HepG2 (cell line): ENCODE results near the gene SYS1. TPM values are rescaled to one million over a fixed set of nuclear protein-coding genes. Genes with fewer than 3 reads are reported as not detected.
A peak's percentile ranks its signal among the peaks of the same experiment; 100 is the strongest.

Experiments used
- HCFC1 ChIP-seq: fragments of 150-350 bp; IDR thresholded peaks from 2 replicates; pipeline ENCODE4 v1.6.1; 2014; ENCODE audit warnings: low read depth, low read length
- MBNL3 ChIP-seq: fragments of 250-450 bp; sonication (Bioruptor Pico); conservative IDR thresholded peaks from 2 replicates; pipeline ENCODE4 v1.8.0; 2022; ENCODE audit warnings: mild to moderate bottlenecking, inconsistent platforms
- SNAPC2 ChIP-seq: sonication (generic); formaldehyde crosslinking; IDR thresholded peaks from 2 replicates; pipeline ENCODE4 v1.8.1; 2022; ENCODE audit warnings: mild to moderate bottlenecking, missing genetic modification reagents
- SNRNP70 ChIP-seq: fragments of 200-400 bp; formaldehyde crosslinking; IDR thresholded peaks from 2 replicates; pipeline ENCODE4 v1.6.1; 2017; ENCODE audit warnings: mild to moderate bottlenecking, low read depth, low read length, moderate library complexity
- SP1 ChIP-seq, 2 experiments: fragments of 450-650 bp in 1 of 2; sonication (generic) in 1 of 2; formaldehyde crosslinking in 1 of 2; IDR thresholded peaks; 2 replicates each; pipeline versions ENCODE4 v1.4.0 to v1.6.1; 2016 to 2020; ENCODE audit warnings: missing genetic modification reagents in 1 of 2
- SP2 ChIP-seq: sonication (generic); formaldehyde crosslinking; IDR thresholded peaks from 2 replicates; pipeline ENCODE4 v1.5.1; 2020; ENCODE audit warnings: mild to moderate bottlenecking, missing genetic modification reagents
- ZFYVE20 ChIP-seq: sonication (generic); formaldehyde crosslinking; IDR thresholded peaks from 2 replicates; pipeline ENCODE4 v1.8.0; 2023; ENCODE audit warnings: low read depth, mild to moderate bottlenecking, moderate library complexity, missing genetic modification reagents, borderline replicate concordance
- ZNF317 ChIP-seq: sonication (generic); formaldehyde crosslinking; IDR thresholded peaks from 2 replicates; pipeline ENCODE4 v1.5.0; 2020; ENCODE audit warnings: mild to moderate bottlenecking, missing genetic modification reagents
- ZNF616 ChIP-seq: sonication (generic); formaldehyde crosslinking; IDR thresholded peaks from 2 replicates; pipeline ENCODE4 v1.5.0; 2020; ENCODE audit warnings: low read depth, mild to moderate bottlenecking, missing genetic modification reagents
- ZNF749 ChIP-seq: sonication (generic); formaldehyde crosslinking; IDR thresholded peaks from 2 replicates; pipeline ENCODE4 v1.8.0; 2022; ENCODE audit warnings: mild to moderate bottlenecking, missing genetic modification reagents, moderate library complexity, borderline replicate concordance
- polyA plus RNA-seq, 8 experiments: library from polyadenylated mRNA; depleted of rRNA in 3 of 8; stranded (reverse) in 7 of 8; unstranded in 1 of 8; fragments of >200 nt; fragmentation: Illumina TruSeq in 4 of 8; extraction: Trizol in 4 of 8; gene quantifications; 2 replicates each; pipeline versions ENCODE4 v1.2.1 to v1.2.3, GENCODE V29; 2011 to 2016; ENCODE audit warnings: low read depth in 4 of 8, missing spikeins in 1 of 8, mixed read lengths in 1 of 8; ENCODE audit not compliant: insufficient read depth in 1 of 8
- total RNA-seq, 5 experiments: library from RNA; depleted of rRNA; stranded (reverse); fragments of >200 nt; fragmentation: Illumina TruSeq; extraction: Trizol; gene quantifications; 2 replicates each; pipeline ENCODE4 v1.2.3, GENCODE V29; 2016; ENCODE audit warnings: low read depth in 1 of 5
- TF ChIP-seq, protein P1 (sequence below): sonication (generic); formaldehyde crosslinking; IDR thresholded peaks from 2 replicates; pipeline ENCODE4 v1.4.0; 2020; ENCODE audit warnings: missing genetic modification reagents, borderline replicate concordance
- TF ChIP-seq, protein P2 (sequence below): IDR thresholded peaks from 2 replicates; pipeline ENCODE4 v1.4.0; 2020; ENCODE audit warnings: mild to moderate bottlenecking, missing genetic modification reagents
- TF ChIP-seq, protein P3 (sequence below): sonication (generic); formaldehyde crosslinking; IDR thresholded peaks from 2 replicates; pipeline ENCODE4 v1.8.1; 2022; ENCODE audit warnings: mild to moderate bottlenecking, missing genetic modification reagents
- TF ChIP-seq, protein P4 (sequence below): sonication (generic); formaldehyde crosslinking; IDR thresholded peaks from 2 replicates; pipeline ENCODE4 v1.4.0; 2020; ENCODE audit warnings: mild to moderate bottlenecking, missing genetic modification reagents

SYS1 gene
- total and polyA plus RNA-seq, 2 of the 13 experiments (the other 11 are each of a cell fraction or from before 2014, with no cell fraction given) = 38.3 to 65.6 TPM

DNA sequence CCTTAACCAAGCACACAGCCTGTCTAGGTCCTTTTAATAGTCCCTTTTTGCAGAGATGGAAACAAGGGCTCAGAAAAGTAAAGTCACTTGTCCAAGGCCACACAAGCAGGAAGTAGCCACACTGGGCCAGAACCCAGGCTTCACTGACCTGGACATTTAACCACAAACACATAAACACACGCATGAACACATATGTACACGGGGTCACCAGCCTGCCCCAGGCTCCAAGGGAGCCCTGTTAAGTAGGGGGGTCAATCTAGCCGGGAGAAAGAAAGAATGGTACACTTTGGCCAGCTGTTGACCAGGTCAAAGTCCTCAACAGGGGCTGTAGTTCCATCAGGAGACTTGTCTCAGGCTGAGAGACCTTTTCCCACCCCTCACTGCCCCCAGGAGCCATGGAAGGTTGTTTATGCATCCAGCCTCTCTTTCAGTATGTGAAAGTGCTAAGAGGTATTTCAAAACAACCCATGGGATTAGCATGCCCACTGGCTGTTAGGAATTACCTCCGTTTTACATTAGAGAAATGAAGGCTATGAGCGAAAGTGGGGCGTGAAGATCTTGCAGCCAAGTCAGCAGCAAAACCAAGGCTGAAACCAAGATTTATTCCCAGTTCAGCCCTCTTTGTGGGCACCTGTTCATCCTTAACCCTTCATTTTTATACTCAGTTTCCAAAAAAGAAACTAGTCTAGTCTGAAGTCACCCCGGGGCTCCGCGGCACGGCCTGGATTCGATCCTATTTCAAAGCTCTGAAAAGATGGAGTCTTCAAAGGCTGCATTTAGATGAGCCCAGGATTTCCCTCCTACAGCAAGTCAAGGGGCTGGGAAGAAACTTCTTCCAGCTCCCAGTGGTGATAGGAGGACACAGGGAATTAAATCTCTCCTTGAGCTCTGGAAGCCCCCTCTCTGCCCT lies 24.6 kb upstream of the SYS1 start (continued):
- TF ChIP-seq, protein P1, sequence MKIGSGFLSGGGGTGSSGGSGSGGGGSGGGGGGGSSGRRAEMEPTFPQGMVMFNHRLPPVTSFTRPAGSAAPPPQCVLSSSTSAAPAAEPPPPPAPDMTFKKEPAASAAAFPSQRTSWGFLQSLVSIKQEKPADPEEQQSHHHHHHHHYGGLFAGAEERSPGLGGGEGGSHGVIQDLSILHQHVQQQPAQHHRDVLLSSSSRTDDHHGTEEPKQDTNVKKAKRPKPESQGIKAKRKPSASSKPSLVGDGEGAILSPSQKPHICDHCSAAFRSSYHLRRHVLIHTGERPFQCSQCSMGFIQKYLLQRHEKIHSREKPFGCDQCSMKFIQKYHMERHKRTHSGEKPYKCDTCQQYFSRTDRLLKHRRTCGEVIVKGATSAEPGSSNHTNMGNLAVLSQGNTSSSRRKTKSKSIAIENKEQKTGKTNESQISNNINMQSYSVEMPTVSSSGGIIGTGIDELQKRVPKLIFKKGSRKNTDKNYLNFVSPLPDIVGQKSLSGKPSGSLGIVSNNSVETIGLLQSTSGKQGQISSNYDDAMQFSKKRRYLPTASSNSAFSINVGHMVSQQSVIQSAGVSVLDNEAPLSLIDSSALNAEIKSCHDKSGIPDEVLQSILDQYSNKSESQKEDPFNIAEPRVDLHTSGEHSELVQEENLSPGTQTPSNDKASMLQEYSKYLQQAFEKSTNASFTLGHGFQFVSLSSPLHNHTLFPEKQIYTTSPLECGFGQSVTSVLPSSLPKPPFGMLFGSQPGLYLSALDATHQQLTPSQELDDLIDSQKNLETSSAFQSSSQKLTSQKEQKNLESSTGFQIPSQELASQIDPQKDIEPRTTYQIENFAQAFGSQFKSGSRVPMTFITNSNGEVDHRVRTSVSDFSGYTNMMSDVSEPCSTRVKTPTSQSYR = peak; percentile 15; the same call in 1 of the 2 replicates
- 0 out of 2 replicates have a peak, but pooled peaks have one; percentile 40 for TF ChIP-seq ZNF317 (CRISPR knock-in tag)
- TF ChIP-seq, protein P2, sequence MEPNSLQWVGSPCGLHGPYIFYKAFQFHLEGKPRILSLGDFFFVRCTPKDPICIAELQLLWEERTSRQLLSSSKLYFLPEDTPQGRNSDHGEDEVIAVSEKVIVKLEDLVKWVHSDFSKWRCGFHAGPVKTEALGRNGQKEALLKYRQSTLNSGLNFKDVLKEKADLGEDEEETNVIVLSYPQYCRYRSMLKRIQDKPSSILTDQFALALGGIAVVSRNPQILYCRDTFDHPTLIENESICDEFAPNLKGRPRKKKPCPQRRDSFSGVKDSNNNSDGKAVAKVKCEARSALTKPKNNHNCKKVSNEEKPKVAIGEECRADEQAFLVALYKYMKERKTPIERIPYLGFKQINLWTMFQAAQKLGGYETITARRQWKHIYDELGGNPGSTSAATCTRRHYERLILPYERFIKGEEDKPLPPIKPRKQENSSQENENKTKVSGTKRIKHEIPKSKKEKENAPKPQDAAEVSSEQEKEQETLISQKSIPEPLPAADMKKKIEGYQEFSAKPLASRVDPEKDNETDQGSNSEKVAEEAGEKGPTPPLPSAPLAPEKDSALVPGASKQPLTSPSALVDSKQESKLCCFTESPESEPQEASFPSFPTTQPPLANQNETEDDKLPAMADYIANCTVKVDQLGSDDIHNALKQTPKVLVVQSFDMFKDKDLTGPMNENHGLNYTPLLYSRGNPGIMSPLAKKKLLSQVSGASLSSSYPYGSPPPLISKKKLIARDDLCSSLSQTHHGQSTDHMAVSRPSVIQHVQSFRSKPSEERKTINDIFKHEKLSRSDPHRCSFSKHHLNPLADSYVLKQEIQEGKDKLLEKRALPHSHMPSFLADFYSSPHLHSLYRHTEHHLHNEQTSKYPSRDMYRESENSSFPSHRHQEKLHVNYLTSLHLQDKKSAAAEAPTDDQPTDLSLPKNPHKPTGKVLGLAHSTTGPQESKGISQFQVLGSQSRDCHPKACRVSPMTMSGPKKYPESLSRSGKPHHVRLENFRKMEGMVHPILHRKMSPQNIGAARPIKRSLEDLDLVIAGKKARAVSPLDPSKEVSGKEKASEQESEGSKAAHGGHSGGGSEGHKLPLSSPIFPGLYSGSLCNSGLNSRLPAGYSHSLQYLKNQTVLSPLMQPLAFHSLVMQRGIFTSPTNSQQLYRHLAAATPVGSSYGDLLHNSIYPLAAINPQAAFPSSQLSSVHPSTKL (CRISPR knock-in tag) = peak; percentile 78
- TF ChIP-seq, protein P3, sequence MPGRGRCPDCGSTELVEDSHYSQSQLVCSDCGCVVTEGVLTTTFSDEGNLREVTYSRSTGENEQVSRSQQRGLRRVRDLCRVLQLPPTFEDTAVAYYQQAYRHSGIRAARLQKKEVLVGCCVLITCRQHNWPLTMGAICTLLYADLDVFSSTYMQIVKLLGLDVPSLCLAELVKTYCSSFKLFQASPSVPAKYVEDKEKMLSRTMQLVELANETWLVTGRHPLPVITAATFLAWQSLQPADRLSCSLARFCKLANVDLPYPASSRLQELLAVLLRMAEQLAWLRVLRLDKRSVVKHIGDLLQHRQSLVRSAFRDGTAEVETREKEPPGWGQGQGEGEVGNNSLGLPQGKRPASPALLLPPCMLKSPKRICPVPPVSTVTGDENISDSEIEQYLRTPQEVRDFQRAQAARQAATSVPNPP (CRISPR knock-in tag) = no peak
- no peak for TF ChIP-seq ZNF616 (CRISPR knock-in tag)
- TF ChIP-seq SP1 (IDR thresholded peaks at IDR 0.05) = no peak
- peak; percentile 18; the same call in 1 of the 2 replicates for TF ChIP-seq SP1 (CRISPR knock-in tag; IDR thresholded peaks at IDR 0.05)
- TF ChIP-seq HCFC1 = no peak
- TF ChIP-seq, protein P4, sequence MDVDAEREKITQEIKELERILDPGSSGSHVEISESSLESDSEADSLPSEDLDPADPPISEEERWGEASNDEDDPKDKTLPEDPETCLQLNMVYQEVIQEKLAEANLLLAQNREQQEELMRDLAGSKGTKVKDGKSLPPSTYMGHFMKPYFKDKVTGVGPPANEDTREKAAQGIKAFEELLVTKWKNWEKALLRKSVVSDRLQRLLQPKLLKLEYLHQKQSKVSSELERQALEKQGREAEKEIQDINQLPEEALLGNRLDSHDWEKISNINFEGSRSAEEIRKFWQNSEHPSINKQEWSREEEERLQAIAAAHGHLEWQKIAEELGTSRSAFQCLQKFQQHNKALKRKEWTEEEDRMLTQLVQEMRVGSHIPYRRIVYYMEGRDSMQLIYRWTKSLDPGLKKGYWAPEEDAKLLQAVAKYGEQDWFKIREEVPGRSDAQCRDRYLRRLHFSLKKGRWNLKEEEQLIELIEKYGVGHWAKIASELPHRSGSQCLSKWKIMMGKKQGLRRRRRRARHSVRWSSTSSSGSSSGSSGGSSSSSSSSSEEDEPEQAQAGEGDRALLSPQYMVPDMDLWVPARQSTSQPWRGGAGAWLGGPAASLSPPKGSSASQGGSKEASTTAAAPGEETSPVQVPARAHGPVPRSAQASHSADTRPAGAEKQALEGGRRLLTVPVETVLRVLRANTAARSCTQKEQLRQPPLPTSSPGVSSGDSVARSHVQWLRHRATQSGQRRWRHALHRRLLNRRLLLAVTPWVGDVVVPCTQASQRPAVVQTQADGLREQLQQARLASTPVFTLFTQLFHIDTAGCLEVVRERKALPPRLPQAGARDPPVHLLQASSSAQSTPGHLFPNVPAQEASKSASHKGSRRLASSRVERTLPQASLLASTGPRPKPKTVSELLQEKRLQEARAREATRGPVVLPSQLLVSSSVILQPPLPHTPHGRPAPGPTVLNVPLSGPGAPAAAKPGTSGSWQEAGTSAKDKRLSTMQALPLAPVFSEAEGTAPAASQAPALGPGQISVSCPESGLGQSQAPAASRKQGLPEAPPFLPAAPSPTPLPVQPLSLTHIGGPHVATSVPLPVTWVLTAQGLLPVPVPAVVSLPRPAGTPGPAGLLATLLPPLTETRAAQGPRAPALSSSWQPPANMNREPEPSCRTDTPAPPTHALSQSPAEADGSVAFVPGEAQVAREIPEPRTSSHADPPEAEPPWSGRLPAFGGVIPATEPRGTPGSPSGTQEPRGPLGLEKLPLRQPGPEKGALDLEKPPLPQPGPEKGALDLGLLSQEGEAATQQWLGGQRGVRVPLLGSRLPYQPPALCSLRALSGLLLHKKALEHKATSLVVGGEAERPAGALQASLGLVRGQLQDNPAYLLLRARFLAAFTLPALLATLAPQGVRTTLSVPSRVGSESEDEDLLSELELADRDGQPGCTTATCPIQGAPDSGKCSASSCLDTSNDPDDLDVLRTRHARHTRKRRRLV (CRISPR knock-in tag) = no peak
- TF ChIP-seq SNRNP70 = no peak
- TF ChIP-seq ZFYVE20 = no peak
- TF ChIP-seq SP2 = no peak
- TF ChIP-seq SNAPC2 (CRISPR knock-in tag) = no peak
- TF ChIP-seq MBNL3 (CRISPR knock-in tag) = no peak
- TF ChIP-seq ZNF749 (CRISPR knock-in tag) = no peak
